Mucosa of rectum (tissue), 2 donors: Measurements from ENCODE around the gene SERPINB1.

Experiments used
- H3K27ac ChIP-seq, 2 donors: one replicate each; pipeline ENCODE4 v1.7.0; 2013; ENCODE audit warnings: inconsistent platforms in 2 of 2, low read depth in 2 of 2, low read length in 2 of 2
- H3K27me3 ChIP-seq, 2 donors: one replicate each; pipeline ENCODE4 v1.7.0; 2013; ENCODE audit warnings: low read length in 2 of 2; ENCODE audit not compliant: control insufficient read depth in 2 of 2, insufficient read depth in 2 of 2
- H3K36me3 ChIP-seq, 2 donors: one replicate each; pipeline ENCODE4 v1.7.0; 2013; ENCODE audit warnings: low read length in 2 of 2; ENCODE audit not compliant: control insufficient read depth in 2 of 2, insufficient read depth in 2 of 2
- H3K4me1 ChIP-seq, 2 donors: one replicate each; pipeline ENCODE4 v1.7.0; 2013; ENCODE audit warnings: low read length in 2 of 2, mild to moderate bottlenecking in 1 of 2; ENCODE audit not compliant: control insufficient read depth in 2 of 2, insufficient read depth in 2 of 2
- H3K4me3 ChIP-seq, 2 donors: one replicate each; pipeline ENCODE4 v1.7.0; 2013; ENCODE audit warnings: low read length in 2 of 2
- H3K9ac ChIP-seq, 2 donors: one replicate each; pipeline ENCODE4 v1.7.0; 2013; ENCODE audit warnings: low read length in 2 of 2, low read depth in 1 of 2, mild to moderate bottlenecking in 1 of 2
- H3K9me3 ChIP-seq, 2 donors: one replicate each; pipeline ENCODE4 v1.7.0; 2013; ENCODE audit warnings: low read length in 2 of 2; ENCODE audit not compliant: control insufficient read depth in 2 of 2
- donor health status: healthy.
- donor health status: Normal muscosa, but diverticular disease.

The SERPINB1 gene

GRCh38 chr6:2850538-2851113 lies 9.0 kb upstream of the SERPINB1 start:
- no peak overlapping the region for H3K27ac ChIP-seq
- H3K9ac ChIP-seq, result no peak overlapping the region
- no peaks in the 10 kb centered on the region for H3K9me3 ChIP-seq
- H3K4me3 ChIP-seq, result no peak overlapping the region
- H3K36me3 ChIP-seq, result no peaks in the 10 kb centered on the region
- H3K27me3 ChIP-seq, result no peaks in the 10 kb centered on the region
- peaks cover 16 to 17% of the 10 kb centered on the region in 2 donors for H3K4me1 ChIP-seq

GRCh38 chr6:2848851-2849250 lies 7.2 kb upstream of the SERPINB1 start:
- Histone ChIP-seq H3K4me1 (peaks cover 7 to 8% of the 10 kb centered on the region in 2 donors), H3K36me3 (no peaks in the 10 kb centered on the region), H3K4me3 (no peak overlapping the region), H3K27me3 (no peaks in the 10 kb centered on the region), H3K9me3 (no peaks in the 10 kb centered on the region), H3K27ac (no peak overlapping the region), H3K9ac (no peak overlapping the region)

- no peak overlapping the region for H3K9ac ChIP-seq
- no peaks in the 10 kb centered on the region for H3K36me3 ChIP-seq
- H3K27me3 ChIP-seq, result no peaks in the 10 kb centered on the region
- H3K4me1 ChIP-seq, result peaks cover 14 to 16% of the 10 kb centered on the region in 2 donors
- no peaks in the 10 kb centered on the region for H3K9me3 ChIP-seq
- no peak overlapping the region for H3K4me3 ChIP-seq
- H3K27ac ChIP-seq, result no peak overlapping the region
Observed at GRCh38 chr6:2845880-2846208, 4.2 kb upstream of the SERPINB1 start.

GRCh38 chr6:2844008-2844407 lies 2.3 kb upstream of the SERPINB1 start:
- Histone ChIP-seq H3K4me3 (no peak overlapping the region), H3K9me3 (no peaks in the 10 kb centered on the region), H3K36me3 (peaks cover 0 to 5% of the 10 kb centered on the region in 2 donors), H3K4me1 (peaks cover 29 to 31% of the 10 kb centered on the region in 2 donors), H3K9ac (no peak overlapping the region), H3K27ac (no peak overlapping the region), H3K27me3 (no peaks in the 10 kb centered on the region)

- H3K27ac ChIP-seq, result no peak overlapping the region
- H3K36me3 ChIP-seq, result peaks cover 2 to 5% of the 10 kb centered on the region in 2 donors
Observed at GRCh38 chr6:2843138-2843740, 1.6 kb upstream of the SERPINB1 start.

GRCh38 chr6:2842139-2842552 lies 483 bp upstream of the SERPINB1 start:
- H3K36me3 ChIP-seq, result peaks cover 11 to 13% of the 10 kb centered on the region in 2 donors
- H3K9ac ChIP-seq, result peak overlapping the region; percentile 58 to 79
- no peaks in the 10 kb centered on the region for H3K9me3 ChIP-seq
- H3K4me3 ChIP-seq, result peak overlapping the region in 1 of 2 donors; percentile 61
- H3K27ac ChIP-seq, result peak overlapping the region; percentile 92 to 96
- peaks cover 29 to 31% of the 10 kb centered on the region in 2 donors for H3K4me1 ChIP-seq
- no peaks in the 10 kb centered on the region for H3K27me3 ChIP-seq

More at GRCh38 chr6:2843138-2843740, 1.6 kb upstream of the SERPINB1 start:
- peaks cover 29 to 31% of the 10 kb centered on the region in 2 donors for H3K4me1 ChIP-seq
- H3K4me3 ChIP-seq, result no peak overlapping the region
- H3K27me3 ChIP-seq, result no peaks in the 10 kb centered on the region
- no peak overlapping the region for H3K9ac ChIP-seq
- no peaks in the 10 kb centered on the region for H3K9me3 ChIP-seq

- H3K9me3 ChIP-seq, result no peaks in the 10 kb centered on the region
- H3K27ac ChIP-seq, result peak overlapping the region; percentile 92 to 96
- H3K4me1 ChIP-seq, result peaks cover 25 to 26% of the 10 kb centered on the region in 2 donors
- H3K9ac ChIP-seq, result peak overlapping the region; percentile 79 to 87
- peaks cover 24 to 26% of the 10 kb centered on the region in 2 donors for H3K36me3 ChIP-seq
- H3K27me3 ChIP-seq, result no peaks in the 10 kb centered on the region
- peak overlapping the region; percentile 70 to 93 for H3K4me3 ChIP-seq
Observed at GRCh38 chr6:2840749-2841061, 958 bp downstream of the SERPINB1 start.

GRCh38 chr6:2839982-2840748 lies 1.5 kb downstream of the SERPINB1 start:
- Histone ChIP-seq H3K9me3 (no peaks in the 10 kb centered on the region), H3K36me3 (peaks cover 26 to 31% of the 10 kb centered on the region in 2 donors)

GRCh38 chr6:2839195-2839981 lies 2.3 kb downstream of the SERPINB1 start:
- H3K4me3 ChIP-seq, result peak overlapping the region; percentile 70 to 93
- peaks cover 33 to 39% of the 10 kb centered on the region in 2 donors for H3K36me3 ChIP-seq
- peak overlapping the region; percentile 92 to 96 for H3K27ac ChIP-seq

More at GRCh38 chr6:2839982-2840748, 1.5 kb downstream of the SERPINB1 start:
- Histone ChIP-seq H3K9ac (peak overlapping the region; percentile 79 to 87), H3K4me3 (peak overlapping the region; percentile 70 to 93), H3K27me3 (no peaks in the 10 kb centered on the region), H3K27ac (peak overlapping the region; percentile 92 to 96), H3K4me1 (peaks cover 25 to 26% of the 10 kb centered on the region in 2 donors)

More at GRCh38 chr6:2839195-2839981, 2.3 kb downstream of the SERPINB1 start:
- Histone ChIP-seq H3K9me3 (no peaks in the 10 kb centered on the region), H3K9ac (peak overlapping the region; percentile 79 to 87), H3K27me3 (no peaks in the 10 kb centered on the region), H3K4me1 (peaks cover 25 to 26% of the 10 kb centered on the region in 2 donors)
